Stimulated activated CD4-positive, alpha-beta T cell treated with anti-CD3 and anti-CD28 coated beads, Interleukin-1b, Interleukin-23, amount 100 ng/mL, for 24 hours (primary cell): ENCODE measurements around the gene ZDHHC3.

Experiments used
- DNase-seq, 4 experiments: peaks; one replicate each; pipeline ENCODE4 v3.0.0-alpha.2; 2020; ENCODE audit warnings: low read depth in 4 of 4, low spot score in 1 of 4

Gene ZDHHC3

GRCh38 chr3:44899683-44900367 lies 76.1 kb downstream of the ZDHHC3 start:
- no peak for DNase-seq

- no peak for DNase-seq
Measured at GRCh38 chr3:44896440-44896839, 79.5 kb downstream of the ZDHHC3 start.

GRCh38 chr3:44894485-44894884 lies 81.5 kb downstream of the ZDHHC3 start:
- DNase-seq = no peak

- no peak for DNase-seq
Measured at GRCh38 chr3:44893097-44893496, 82.9 kb downstream of the ZDHHC3 start.

GRCh38 chr3:44892689-44893088 lies 83.3 kb downstream of the ZDHHC3 start:
- no peak for DNase-seq

- no peak for DNase-seq
Measured at GRCh38 chr3:44890852-44891251, 85.1 kb downstream of the ZDHHC3 start.

- DNase-seq = no peak
Measured at GRCh38 chr3:44890258-44890657, 85.7 kb downstream of the ZDHHC3 start.

- DNase-seq = no peak
Measured at GRCh38 chr3:44887101-44887500, 88.9 kb downstream of the ZDHHC3 start.

- no peak for DNase-seq
Measured at GRCh38 chr3:44886561-44886960, 89.4 kb downstream of the ZDHHC3 start.

- no peak for DNase-seq
Measured at GRCh38 chr3:44885618-44886017, 90.4 kb downstream of the ZDHHC3 start.

GRCh38 chr3:44883999-44884431 lies 92.0 kb downstream of the ZDHHC3 start:
- no peak for DNase-seq

- no peak for DNase-seq
Measured at GRCh38 chr3:44883213-44883955, 92.6 kb downstream of the ZDHHC3 start.

- DNase-seq = no peak
Measured at GRCh38 chr3:44880284-44880683, 95.7 kb downstream of the ZDHHC3 start.

- DNase-seq = no peak
Measured at GRCh38 chr3:44877333-44877732, 98.6 kb downstream of the ZDHHC3 start.

- DNase-seq = no peak
Measured at GRCh38 chr3:44875596-44875995, 100.4 kb downstream of the ZDHHC3 start.
